ENCODE results near the gene COMMD9. TPM values are rescaled to one million over a fixed set of nuclear protein-coding genes. Genes with fewer than 3 reads are reported as not detected.

COMMD9 gene
- polyA plus RNA-seq, 1 of the 3 experiments (the other 2 are of a cell fraction), result 44.2 TPM

DNA sequence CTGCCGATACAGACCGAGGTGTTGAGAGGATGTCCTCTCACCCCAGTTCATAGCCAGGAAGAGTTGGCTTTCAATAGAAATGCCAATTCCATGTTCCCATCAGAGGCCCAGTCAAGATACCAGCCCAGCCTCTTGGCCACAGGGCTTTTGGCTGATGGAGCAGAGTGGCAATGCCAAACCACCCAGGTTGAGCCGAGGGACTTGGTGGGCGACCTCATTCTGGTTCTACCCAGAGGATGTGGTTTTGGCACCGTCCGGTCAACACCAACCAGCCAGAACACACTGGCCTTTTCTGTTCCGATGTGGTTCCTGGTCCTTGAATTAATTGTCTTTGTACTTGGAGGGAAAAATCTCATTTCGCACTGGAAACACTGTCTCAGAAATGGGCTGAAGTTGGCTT is 60.5 kb downstream of the COMMD9 start:
- 94% methylated on average over 7 of the region's 8 CpGs for WGBS (ENCODE audit: low lambda C conversion rate)
- H4K20me1 ChIP-seq (ENCODE audit: insufficient read depth), result no peaks in the 10 kb centered on the region
- H3K9me3 ChIP-seq, result no peaks in the 10 kb centered on the region
- no peaks in the 10 kb centered on the region for H3K79me2 ChIP-seq (ENCODE audit: insufficient read depth)
- H3K36me3 ChIP-seq (replicated peaks in 1 of 2; ENCODE audit: control insufficient read depth in 1 of 2, insufficient read depth in 2 of 2, low read length in 1 of 2), result peaks cover 0 to 3% of the 10 kb centered on the region in 2 experiments
- H3F3A ChIP-seq (replicated peaks; ENCODE audit: insufficient read depth), result peaks cover 17% of the 10 kb centered on the region
- H3K9ac ChIP-seq, result no peak overlapping the region
- H3K27ac ChIP-seq (ENCODE audit: low read depth in 2 of 2, low read length in 1 of 2), result no peak overlapping the region
- no peak overlapping the region for H3K4me2 ChIP-seq
- TF ChIP-seq POLR2AphosphoS5 (IDR thresholded peaks at IDR 0.05; ENCODE audit: low read depth, low read length) (no peak), TCF12 (IDR thresholded peaks at IDR 0.05) (no peak), NFIC (IDR thresholded peaks at IDR 0.05; ENCODE audit: borderline replicate concordance) (no peak), RFX5 (IDR thresholded peaks at IDR 0.05; ENCODE audit: low read length) (no peak), RCOR1 (IDR thresholded peaks at IDR 0.05; ENCODE audit: low read length) (no peak), EZH2phosphoT487 (IDR thresholded peaks at IDR 0.05; ENCODE audit: borderline replicate concordance, low read depth) (no peak), ELF1 (IDR thresholded peaks at IDR 0.05) (no peak), FOXJ3 (CRISPR knock-in tag; IDR thresholded peaks at IDR 0.05) (no peak), GATA2 (CRISPR knock-in tag; IDR thresholded peaks at IDR 0.05) (no peak), EP300 (IDR thresholded peaks at IDR 0.05; ENCODE audit: borderline replicate concordance in 1 of 2, low read depth in 1 of 2, low read length in 1 of 2) (no peak)
- TF ChIP-seq, protein P1, sequence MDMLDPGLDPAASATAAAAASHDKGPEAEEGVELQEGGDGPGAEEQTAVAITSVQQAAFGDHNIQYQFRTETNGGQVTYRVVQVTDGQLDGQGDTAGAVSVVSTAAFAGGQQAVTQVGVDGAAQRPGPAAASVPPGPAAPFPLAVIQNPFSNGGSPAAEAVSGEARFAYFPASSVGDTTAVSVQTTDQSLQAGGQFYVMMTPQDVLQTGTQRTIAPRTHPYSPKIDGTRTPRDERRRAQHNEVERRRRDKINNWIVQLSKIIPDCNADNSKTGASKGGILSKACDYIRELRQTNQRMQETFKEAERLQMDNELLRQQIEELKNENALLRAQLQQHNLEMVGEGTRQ (IDR thresholded peaks at IDR 0.05; ENCODE audit: borderline replicate concordance, low read depth, low read length), result no peak
- TF ChIP-seq, protein P2, sequence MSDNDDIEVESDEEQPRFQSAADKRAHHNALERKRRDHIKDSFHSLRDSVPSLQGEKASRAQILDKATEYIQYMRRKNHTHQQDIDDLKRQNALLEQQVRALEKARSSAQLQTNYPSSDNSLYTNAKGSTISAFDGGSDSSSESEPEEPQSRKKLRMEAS (IDR thresholded peaks at IDR 0.05; ENCODE audit: low read depth), result no peak
- TF ChIP-seq, protein P3, sequence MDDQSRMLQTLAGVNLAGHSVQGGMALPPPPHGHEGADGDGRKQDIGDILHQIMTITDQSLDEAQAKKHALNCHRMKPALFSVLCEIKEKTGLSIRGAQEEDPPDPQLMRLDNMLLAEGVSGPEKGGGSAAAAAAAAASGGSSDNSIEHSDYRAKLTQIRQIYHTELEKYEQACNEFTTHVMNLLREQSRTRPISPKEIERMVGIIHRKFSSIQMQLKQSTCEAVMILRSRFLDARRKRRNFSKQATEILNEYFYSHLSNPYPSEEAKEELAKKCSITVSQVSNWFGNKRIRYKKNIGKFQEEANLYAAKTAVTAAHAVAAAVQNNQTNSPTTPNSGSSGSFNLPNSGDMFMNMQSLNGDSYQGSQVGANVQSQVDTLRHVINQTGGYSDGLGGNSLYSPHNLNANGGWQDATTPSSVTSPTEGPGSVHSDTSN (IDR thresholded peaks at IDR 0.05), result no peak
- TF ChIP-seq, protein P4, sequence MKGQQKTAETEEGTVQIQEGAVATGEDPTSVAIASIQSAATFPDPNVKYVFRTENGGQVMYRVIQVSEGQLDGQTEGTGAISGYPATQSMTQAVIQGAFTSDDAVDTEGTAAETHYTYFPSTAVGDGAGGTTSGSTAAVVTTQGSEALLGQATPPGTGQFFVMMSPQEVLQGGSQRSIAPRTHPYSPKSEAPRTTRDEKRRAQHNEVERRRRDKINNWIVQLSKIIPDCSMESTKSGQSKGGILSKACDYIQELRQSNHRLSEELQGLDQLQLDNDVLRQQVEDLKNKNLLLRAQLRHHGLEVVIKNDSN (IDR thresholded peaks at IDR 0.05; ENCODE audit: borderline replicate concordance, low read depth), result no peak
- H3K9me2 ChIP-seq, result no peaks in the 10 kb centered on the region
- H3K4me1 ChIP-seq (ENCODE audit: control insufficient read depth in 1 of 2, insufficient read depth in 2 of 2, low read depth in 1 of 2, low read length in 1 of 2), result peaks cover 7 to 25% of the 10 kb centered on the region in 2 experiments; a peak in 3 of 4 replicates
- ChIA-PET CTCF (interaction anchor here (1.5 kb wide), 1 partner anchor 9 kb away, joined by 3 read pairs; no protein-coding TSS in a partner anchor), POLR2A (no interaction called here)
- no peak for DNase-seq
- no peak overlapping the region for H2AFZ ChIP-seq (ENCODE audit: low read depth)
- no peak overlapping the region for H3K4me3 ChIP-seq (ENCODE audit: low read depth in 2 of 2, low read length in 1 of 2)
- H3K27me3 ChIP-seq (ENCODE audit: insufficient read depth), result no peaks in the 10 kb centered on the region

DNA sequence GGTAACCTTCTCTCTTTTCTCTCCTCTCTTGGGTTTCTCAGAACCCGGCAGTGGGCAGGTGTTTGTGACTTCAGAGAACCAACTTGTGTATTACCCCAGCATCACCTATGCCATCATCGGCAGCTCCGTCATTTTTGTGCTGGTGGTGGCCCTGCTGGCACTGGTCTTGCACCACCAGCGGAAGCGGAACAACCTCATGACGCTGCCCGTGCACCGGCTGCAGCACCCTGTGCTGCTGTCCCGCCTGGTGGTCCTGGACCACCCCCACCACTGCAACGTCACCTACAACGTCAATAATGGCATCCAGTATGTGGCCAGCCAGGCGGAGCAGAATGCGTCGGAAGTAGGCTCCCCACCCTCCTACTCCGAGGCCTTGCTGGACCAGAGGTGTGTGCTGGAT is 62.2 kb downstream of the COMMD9 start:
- Histone ChIP-seq H3K4me1 (ENCODE audit: control insufficient read depth in 1 of 2, insufficient read depth in 2 of 2, low read depth in 1 of 2, low read length in 1 of 2) (peaks cover 7 to 23% of the 10 kb centered on the region in 2 experiments; a peak in 3 of 4 replicates), H4K20me1 (ENCODE audit: insufficient read depth) (no peaks in the 10 kb centered on the region), H3K36me3 (replicated peaks in 1 of 2; ENCODE audit: control insufficient read depth in 1 of 2, insufficient read depth in 2 of 2, low read length in 1 of 2) (peaks cover 0 to 3% of the 10 kb centered on the region in 2 experiments), H3K4me2 (no peak overlapping the region), H3F3A (replicated peaks; ENCODE audit: insufficient read depth) (peaks cover 13% of the 10 kb centered on the region), H3K9me2 (no peaks in the 10 kb centered on the region), H3K9me3 (no peaks in the 10 kb centered on the region), H3K9ac (no peak overlapping the region), H3K27ac (ENCODE audit: low read depth in 2 of 2, low read length in 1 of 2) (no peak overlapping the region), H3K4me3 (ENCODE audit: low read depth in 2 of 2, low read length in 1 of 2) (no peak overlapping the region), H2AFZ (ENCODE audit: low read depth) (no peak overlapping the region), H3K79me2 (ENCODE audit: insufficient read depth) (no peaks in the 10 kb centered on the region), H3K27me3 (ENCODE audit: insufficient read depth) (no peaks in the 10 kb centered on the region)
- CTCF ChIA-PET, result interaction anchor here (1.3 kb wide), 1 partner anchor 32 kb away, joined by 6 read pairs; no protein-coding TSS in a partner anchor
- WGBS (ENCODE audit: low lambda C conversion rate), result 97% methylated on average over 12 of the region's 15 CpGs
- POLR2A ChIA-PET, result no interaction called here
- no peak for DNase-seq
- TF ChIP-seq JUND (IDR thresholded peaks at IDR 0.05) (no peak), RCOR1 (IDR thresholded peaks at IDR 0.05; ENCODE audit: low read length) (no peak), FOSL2 (IDR thresholded peaks at IDR 0.05; ENCODE audit: borderline replicate concordance, low read depth) (no peak), FOXM1 (IDR thresholded peaks at IDR 0.05; ENCODE audit: low read depth) (no peak), YY1 (IDR thresholded peaks at IDR 0.05; ENCODE audit: low read depth) (no peak), MEF2A (IDR thresholded peaks at IDR 0.05; ENCODE audit: borderline replicate concordance, low read depth) (no peak), CHD2 (IDR thresholded peaks at IDR 0.05; ENCODE audit: low read length, partially characterized antibody) (no peak), MXI1 (IDR thresholded peaks at IDR 0.05; ENCODE audit: low read depth, low read length) (no peak), EP300 (IDR thresholded peaks at IDR 0.05; ENCODE audit: borderline replicate concordance in 1 of 2, low read depth in 1 of 2, low read length in 1 of 2) (no peak)
- TF ChIP-seq, protein P3 (IDR thresholded peaks at IDR 0.05), result no peak
- TF ChIP-seq, protein P5, sequence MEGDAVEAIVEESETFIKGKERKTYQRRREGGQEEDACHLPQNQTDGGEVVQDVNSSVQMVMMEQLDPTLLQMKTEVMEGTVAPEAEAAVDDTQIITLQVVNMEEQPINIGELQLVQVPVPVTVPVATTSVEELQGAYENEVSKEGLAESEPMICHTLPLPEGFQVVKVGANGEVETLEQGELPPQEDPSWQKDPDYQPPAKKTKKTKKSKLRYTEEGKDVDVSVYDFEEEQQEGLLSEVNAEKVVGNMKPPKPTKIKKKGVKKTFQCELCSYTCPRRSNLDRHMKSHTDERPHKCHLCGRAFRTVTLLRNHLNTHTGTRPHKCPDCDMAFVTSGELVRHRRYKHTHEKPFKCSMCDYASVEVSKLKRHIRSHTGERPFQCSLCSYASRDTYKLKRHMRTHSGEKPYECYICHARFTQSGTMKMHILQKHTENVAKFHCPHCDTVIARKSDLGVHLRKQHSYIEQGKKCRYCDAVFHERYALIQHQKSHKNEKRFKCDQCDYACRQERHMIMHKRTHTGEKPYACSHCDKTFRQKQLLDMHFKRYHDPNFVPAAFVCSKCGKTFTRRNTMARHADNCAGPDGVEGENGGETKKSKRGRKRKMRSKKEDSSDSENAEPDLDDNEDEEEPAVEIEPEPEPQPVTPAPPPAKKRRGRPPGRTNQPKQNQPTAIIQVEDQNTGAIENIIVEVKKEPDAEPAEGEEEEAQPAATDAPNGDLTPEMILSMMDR (IDR thresholded peaks at IDR 0.05), result no peak
